NB4 (cell line): ENCODE data around the gene KNTC1.

Source experiments
- POLR2A ChIP-seq: IDR thresholded peaks from 2 replicates; pipeline ENCODE4 v1.6.1; 2011; ENCODE audit warnings: mild to moderate bottlenecking; ENCODE audit not compliant: insufficient read length; ENCODE audit errors: extremely low read depth
- TF ChIP-seq, protein P1 (sequence below): IDR thresholded peaks from one replicate; pipeline ENCODE4 v1.5.1; 2012; ENCODE audit warnings: low read depth, low read length
- TF ChIP-seq, protein P2 (sequence below): IDR thresholded peaks from 2 replicates; pipeline ENCODE4 v1.6.1; 2011; ENCODE audit warnings: low read depth, low read length

DNA sequence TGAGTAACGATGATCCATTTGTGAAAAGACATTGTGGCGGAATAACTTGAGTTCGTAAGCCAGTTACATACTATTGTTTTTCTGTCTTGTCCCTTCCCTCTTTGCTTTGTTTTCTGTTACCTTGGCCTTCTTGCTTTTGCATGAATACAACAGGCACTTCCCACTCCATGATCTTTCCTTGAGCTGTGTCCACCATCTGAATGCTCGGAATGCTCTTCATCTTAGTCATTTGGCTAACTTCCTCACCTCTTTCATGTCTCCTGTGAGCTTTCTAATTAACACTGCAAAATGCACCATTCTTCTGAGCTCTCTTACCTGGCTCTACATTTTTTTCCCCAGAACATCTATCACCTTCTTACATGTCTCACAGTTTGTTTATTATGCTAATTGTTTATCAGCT is 10.0 kb downstream of the KNTC1 start:
- TF ChIP-seq, protein P1, sequence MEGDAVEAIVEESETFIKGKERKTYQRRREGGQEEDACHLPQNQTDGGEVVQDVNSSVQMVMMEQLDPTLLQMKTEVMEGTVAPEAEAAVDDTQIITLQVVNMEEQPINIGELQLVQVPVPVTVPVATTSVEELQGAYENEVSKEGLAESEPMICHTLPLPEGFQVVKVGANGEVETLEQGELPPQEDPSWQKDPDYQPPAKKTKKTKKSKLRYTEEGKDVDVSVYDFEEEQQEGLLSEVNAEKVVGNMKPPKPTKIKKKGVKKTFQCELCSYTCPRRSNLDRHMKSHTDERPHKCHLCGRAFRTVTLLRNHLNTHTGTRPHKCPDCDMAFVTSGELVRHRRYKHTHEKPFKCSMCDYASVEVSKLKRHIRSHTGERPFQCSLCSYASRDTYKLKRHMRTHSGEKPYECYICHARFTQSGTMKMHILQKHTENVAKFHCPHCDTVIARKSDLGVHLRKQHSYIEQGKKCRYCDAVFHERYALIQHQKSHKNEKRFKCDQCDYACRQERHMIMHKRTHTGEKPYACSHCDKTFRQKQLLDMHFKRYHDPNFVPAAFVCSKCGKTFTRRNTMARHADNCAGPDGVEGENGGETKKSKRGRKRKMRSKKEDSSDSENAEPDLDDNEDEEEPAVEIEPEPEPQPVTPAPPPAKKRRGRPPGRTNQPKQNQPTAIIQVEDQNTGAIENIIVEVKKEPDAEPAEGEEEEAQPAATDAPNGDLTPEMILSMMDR = no peak
- TF ChIP-seq, protein P2, sequence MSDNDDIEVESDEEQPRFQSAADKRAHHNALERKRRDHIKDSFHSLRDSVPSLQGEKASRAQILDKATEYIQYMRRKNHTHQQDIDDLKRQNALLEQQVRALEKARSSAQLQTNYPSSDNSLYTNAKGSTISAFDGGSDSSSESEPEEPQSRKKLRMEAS = no peak
- no peak for TF ChIP-seq POLR2A
